ENCODE measurements around the gene ANGPTL8. TPM values are rescaled to one million over a fixed set of nuclear protein-coding genes. Genes with fewer than 3 reads are reported as not detected.

Gene ANGPTL8
- total and polyA plus RNA-seq, 7 donors, result 0.08 to 14.6 (median 0.48) TPM; not detected in 2

GRCh38 chr19:11196406-11197287 lies 42.8 kb upstream of the ANGPTL8 start:
- H3K9me3 ChIP-seq, result no peaks in the 10 kb centered on the region
- no peaks in the 10 kb centered on the region for H3K27me3 ChIP-seq (ENCODE audit: insufficient read depth in 3 of 3, low read length in 2 of 3)
- peak overlapping the region; percentile 76 for H3K4me3 ChIP-seq
- no peak for TF ChIP-seq CTCF (IDR thresholded peaks at IDR 0.05)
- 14 to 24% (median 14%) methylated on average over 29 to 47 of the region's 47 CpGs for WGBS, 3 donors
- H3K27ac ChIP-seq, result peak overlapping the region; percentile 84
- peak; percentile 19 to 55 (median 42) for ATAC-seq
- peaks cover 0 to 25% of the 10 kb centered on the region in 2 donors for H3K36me3 ChIP-seq (ENCODE audit: insufficient read depth in 1 of 2, low read depth in 1 of 2)
- peak; percentile 55 to 71 for DNase-seq
- intact Hi-C loops (cut with DNase I), result no loop called here
- peaks cover 16% of the 10 kb centered on the region for H3K4me1 ChIP-seq

- no peaks in the 10 kb centered on the region for H3K27me3 ChIP-seq (ENCODE audit: insufficient read depth in 3 of 3, low read length in 2 of 3)
- TF ChIP-seq CTCF (IDR thresholded peaks at IDR 0.05), result no peak
- H3K36me3 ChIP-seq (ENCODE audit: insufficient read depth in 1 of 2, low read depth in 1 of 2), result peaks cover 0 to 22% of the 10 kb centered on the region in 2 donors
- intact Hi-C loops (cut with DNase I), result no loop called here
- ATAC-seq (peak; percentile 86 to 94 (median 92)), DNase-seq (peak; percentile 86 to 88)
- H3K4me3 ChIP-seq, result peak within 1 kb of the TSS; percentile 76
- peak within 1 kb of the TSS; percentile 84 for H3K27ac ChIP-seq
- H3K9me3 ChIP-seq, result no peaks in the 10 kb centered on the region
- 1 to 2% (median 1%) methylated on average over 44 to 78 of the region's 78 CpGs for WGBS, 3 donors
- peaks cover 16% of the 10 kb centered on the region for H3K4me1 ChIP-seq
These were observed 41.9 kb upstream of the ANGPTL8 start, which contains the start of gene KANK2 for GRCh38 chr19:11197291-11198174. Gene KANK2, minus strand, starts transcription at chr19:11197545. Its CDS starts 3,034 bp downstream, at chr19:11194511.

GRCh38 chr19:11198175-11198534 lies 41.3 kb upstream of the ANGPTL8 start:
- intact Hi-C loops (cut with DNase I), result no loop called here
- no peaks in the 10 kb centered on the region for H3K27me3 ChIP-seq (ENCODE audit: insufficient read depth in 3 of 3, low read length in 2 of 3)

More at GRCh38 chr19:11198175-11198534, 41.3 kb upstream of the ANGPTL8 start:
- Histone ChIP-seq H3K9me3 (no peaks in the 10 kb centered on the region), H3K36me3 (ENCODE audit: insufficient read depth in 1 of 2, low read depth in 1 of 2) (peaks cover 0 to 15% of the 10 kb centered on the region in 2 donors), H3K4me3 (peak overlapping the region; percentile 76), H3K27ac (peak overlapping the region; percentile 84), H3K4me1 (peaks cover 16% of the 10 kb centered on the region)
- TF ChIP-seq CTCF (IDR thresholded peaks at IDR 0.05), result no peak
- 45 to 65% (median 63%) methylated on average over 7 of the region's 7 CpGs for WGBS, 3 donors
- ATAC-seq, result no peak
- DNase-seq, result no peak

Measured in psoas muscle (tissue), 8 donors.